Nucleus accumbens (tissue), 56 donors: Measurements from ENCODE around the gene TMCC1.
"Not testable (repeated sequence)": the region's sequence is repeated elsewhere in the genome, so short reads cannot be mapped to it uniquely, and the experiment has no call there.

ENCODE experiments used
- DNase-seq, 56 donors: peaks; one replicate each; lab custom pipeline; 2025; lab: John Stamatoyannopoulos, UW

TMCC1 gene

GRCh38 chr3:129657261-129658046, 236.1 kb downstream of the TMCC1 start:
- DNase-seq = no peak

GRCh38 chr3:129656659-129657247, 236.8 kb downstream of the TMCC1 start:
- no peak for DNase-seq

GRCh38 chr3:129655291-129655700, 238.2 kb downstream of the TMCC1 start:
- no peak for DNase-seq

- DNase-seq = no peak
Measured at GRCh38 chr3:129654131-129654530, 239.4 kb downstream of the TMCC1 start.

GRCh38 chr3:129653019-129653418, 240.5 kb downstream of the TMCC1 start:
- DNase-seq = no peak

- DNase-seq = peak in 38 of 56 donors; percentile 5 to 71 (median 26)
Measured at GRCh38 chr3:129651435-129652202, 241.9 kb downstream of the TMCC1 start.

- DNase-seq = peak in 51 of 56 donors; percentile 2 to 86 (median 45)
Measured at GRCh38 chr3:129650256-129650872, 243.1 kb downstream of the TMCC1 start.

- no peak for DNase-seq
Measured at GRCh38 chr3:129648391-129648790, 245.1 kb downstream of the TMCC1 start.

GRCh38 chr3:129645286-129645685, 248.2 kb downstream of the TMCC1 start:
- DNase-seq = no peak

GRCh38 chr3:129644836-129645235, 248.7 kb downstream of the TMCC1 start:
- no peak for DNase-seq

GRCh38 chr3:129641567-129642260, 251.8 kb downstream of the TMCC1 start:
- not testable (repeated sequence) for DNase-seq

GRCh38 chr3:129640985-129641384, 252.5 kb downstream of the TMCC1 start:
- not testable (repeated sequence) for DNase-seq

GRCh38 chr3:129638481-129638880, 255.0 kb downstream of the TMCC1 start:
- DNase-seq = no peak

GRCh38 chr3:129636082-129636481, 257.4 kb downstream of the TMCC1 start:
- no peak for DNase-seq

- DNase-seq = no peak
Measured at GRCh38 chr3:129635656-129636055, 257.9 kb downstream of the TMCC1 start.

- DNase-seq = no peak
Measured at GRCh38 chr3:129633751-129634481, 259.6 kb downstream of the TMCC1 start.

GRCh38 chr3:129632977-129633376, 260.5 kb downstream of the TMCC1 start:
- DNase-seq = no peak

GRCh38 chr3:129632556-129632955, 261.0 kb downstream of the TMCC1 start:
- DNase-seq = no peak

GRCh38 chr3:129632056-129632455, 261.5 kb downstream of the TMCC1 start:
- DNase-seq = no peak

- DNase-seq = no peak
Measured at GRCh38 chr3:129629011-129629410, 264.5 kb downstream of the TMCC1 start.
